OCI-LY7 (cell line): Measurements from ENCODE around the gene GMDS. TPM values are rescaled to one million over a fixed set of nuclear protein-coding genes. Genes with fewer than 3 reads are reported as not detected.

Source experiments
- BruUV-seq: library from RNA; stranded (reverse); fragments of 400-500 nt; replicated peaks from 2 replicates; lab custom pipeline; 2021; lab: Mats Ljungman, UMichigan
- CTCF ChIA-PET: fragments of 300-600 bp; sonication (Branson Sonifier 250); formaldehyde crosslinking; loops from one replicate; lab custom pipeline; 2022; ENCODE audit warnings: antibody characterized with exemption; ENCODE audit not compliant: unreplicated experiment; lab: Charles Lee
- POLR2A ChIA-PET: fragments of 300-600 bp; sonication (Branson Sonifier 250); formaldehyde crosslinking; loops from one replicate; lab custom pipeline; 2022; ENCODE audit warnings: antibody characterized with exemption; lab: Charles Lee
- DNase-seq: peaks from one replicate; pipeline ENCODE4 v3.0.0-alpha.2; 2015; ENCODE audit warnings: low spot score
- H2AFZ ChIP-seq: fragments of 200-600 bp; sonication (generic), shearing (Covaris generic); 2 replicates; pipeline ENCODE4 v1.6.1; 2014; ENCODE audit warnings: mild to moderate bottlenecking, antibody characterized with exemption, low read length, moderate library complexity
- H3K27ac ChIP-seq: fragments of 200-600 bp; sonication (generic); 2 replicates; pipeline ENCODE4 v1.5.1; 2014; ENCODE audit warnings: mixed run types, low read depth, mild to moderate bottlenecking, moderate library complexity, low read length, inconsistent platforms; ENCODE audit not compliant: poor library complexity, severe bottlenecking
- H3K36me3 ChIP-seq: fragments of 200-600 bp; sonication (generic); 2 replicates; pipeline ENCODE4 v1.6.1; 2014; ENCODE audit warnings: mild to moderate bottlenecking, antibody characterized with exemption, low read length, moderate library complexity, mixed read lengths; ENCODE audit not compliant: insufficient read depth
- H3K4me1 ChIP-seq: fragments of 200-600 bp; sonication (generic); 2 replicates; pipeline ENCODE4 v1.5.1; 2014; ENCODE audit warnings: mild to moderate bottlenecking, low read length; ENCODE audit not compliant: insufficient read depth, poor library complexity, severe bottlenecking
- H3K4me2 ChIP-seq: fragments of 200-600 bp; sonication (generic); 2 replicates; pipeline ENCODE4 v1.6.1; 2014; ENCODE audit warnings: mild to moderate bottlenecking, low read length
- H3K4me3 ChIP-seq: fragments of 200-600 bp; sonication (generic); 2 replicates; pipeline ENCODE4 v1.5.1; 2014; ENCODE audit warnings: mild to moderate bottlenecking, low read depth, low read length; ENCODE audit not compliant: poor library complexity, severe bottlenecking
- H3K79me2 ChIP-seq: fragments of 200-600 bp; sonication (generic); 2 replicates; pipeline ENCODE4 v1.6.1; 2016; ENCODE audit warnings: low read depth, mild to moderate bottlenecking, low read length, moderate library complexity, mixed read lengths; ENCODE audit not compliant: insufficient read depth
- H3K9me2 ChIP-seq: fragments of 200-600 bp; sonication (generic); 2 replicates; pipeline ENCODE4 v1.6.1; 2016; ENCODE audit warnings: mild to moderate bottlenecking, low read length, mixed read lengths; ENCODE audit not compliant: insufficient read depth
- H3K9me3 ChIP-seq: fragments of 200-600 bp; sonication (generic); 2 replicates; pipeline ENCODE4 v1.6.1; 2014; ENCODE audit warnings: mild to moderate bottlenecking, mixed run types, low read length, mixed read lengths
- H4K20me1 ChIP-seq: fragments of 200-600 bp; sonication (generic); 2 replicates; pipeline ENCODE4 v1.6.1; 2014; ENCODE audit warnings: mild to moderate bottlenecking, antibody characterized with exemption, low read length, moderate library complexity, mixed read lengths; ENCODE audit not compliant: insufficient read depth
- EZH2phosphoT487 ChIP-seq: fragments of 200-600 bp; sonication (generic); IDR thresholded peaks from 2 replicates; pipeline ENCODE4 v1.6.1; 2018; ENCODE audit warnings: low read depth, borderline replicate concordance, mild to moderate bottlenecking, mixed run types, antibody characterized with exemption, low read length, moderate library complexity, mixed read lengths
- intact Hi-C: fragments of 100-400 bp; cut with micrococcal nuclease; formaldehyde crosslinking; loops from one replicate; pipeline ENCODE4 v1.10.0; 2022; ENCODE audit not compliant: unreplicated experiment
- total RNA-seq, 2 experiments: library from RNA; depleted of rRNA in 1 of 2; stranded (reverse); fragments of >200 nt in 1 of 2; shearing (Covaris generic) in 1 of 2; gene quantifications; 2 replicates each; pipeline ENCODE4 v1.2.3, GENCODE V29; 2014 to 2022
- TF ChIP-seq, protein P1 (sequence below): fragments of 200-600 bp; sonication (generic); conservative IDR thresholded peaks from 2 replicates; pipeline ENCODE4 v1.5.1; 2014; ENCODE audit warnings: mild to moderate bottlenecking, antibody characterized with exemption, low read length, moderate library complexity, mixed read lengths

Gene GMDS
- total RNA-seq, 2 experiments from 2014 or later: 9.9 to 26.8 TPM

DNA sequence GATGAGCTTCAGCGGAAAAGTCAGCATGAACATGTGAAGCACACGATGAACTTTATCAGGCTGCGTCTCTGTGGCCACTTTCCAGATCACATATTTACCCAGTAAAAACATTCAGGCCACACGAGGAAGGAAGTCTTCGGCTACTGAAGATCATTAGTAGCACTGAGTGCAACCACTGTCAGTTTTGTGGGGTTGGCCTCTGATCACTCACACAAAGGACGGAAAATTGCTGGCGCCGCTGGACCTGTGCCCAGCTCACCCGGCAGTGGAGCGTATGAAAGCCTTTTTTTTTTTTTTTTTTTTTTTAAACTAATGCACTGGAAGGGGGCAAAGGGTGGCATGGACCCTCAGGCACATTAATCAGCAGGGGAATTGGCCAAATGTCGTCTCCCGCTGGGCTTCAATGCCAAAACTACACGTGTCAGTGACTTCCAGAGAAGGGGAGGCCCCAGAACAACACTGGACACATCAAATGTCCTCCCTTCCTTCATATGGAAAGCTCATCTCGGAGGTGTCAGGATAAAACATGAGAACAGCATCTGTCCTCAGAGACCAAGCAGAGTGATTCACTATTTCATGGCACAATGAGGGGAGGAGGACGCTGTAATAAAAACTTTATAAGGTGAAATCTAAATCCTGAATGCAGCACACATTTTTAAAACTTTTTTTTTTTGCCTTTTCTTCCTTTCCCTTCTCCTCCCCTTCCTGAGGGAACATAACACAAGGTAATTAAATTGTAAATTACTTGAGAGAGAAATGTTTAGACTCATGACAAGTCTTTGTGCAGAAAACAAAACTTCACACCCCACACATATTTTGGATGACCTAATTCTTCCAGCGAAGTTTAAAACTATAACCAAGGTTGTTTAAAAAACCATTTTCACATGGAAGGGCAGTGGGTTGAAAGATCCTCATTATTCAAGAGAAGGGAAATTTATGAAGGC, 412.3 kb downstream of the GMDS start:
- ChIA-PET CTCF (no interaction called here), POLR2A (interaction anchor here (0.6 to 0.7 kb wide), 2 partner anchors 11 to 250 kb away, joined by 3 to 7 read pairs; no protein-coding TSS in a partner anchor)
- no TSS peak for BruUV-seq
- Histone ChIP-seq H3K4me1 (no peaks in the 10 kb centered on the region), H3K79me2 (no peaks in the 10 kb centered on the region), H3K4me3 (no peak overlapping the region), H3K27ac (no peak overlapping the region), H3K36me3 (no peaks in the 10 kb centered on the region), H2AFZ (no peak overlapping the region), H4K20me1 (no peaks in the 10 kb centered on the region), H3K9me2 (no peaks in the 10 kb centered on the region), H3K4me2 (no peak overlapping the region), H3K9me3 (no peaks in the 10 kb centered on the region)
- no peak for DNase-seq
- no peak for TF ChIP-seq EZH2phosphoT487
- TF ChIP-seq, protein P1, sequence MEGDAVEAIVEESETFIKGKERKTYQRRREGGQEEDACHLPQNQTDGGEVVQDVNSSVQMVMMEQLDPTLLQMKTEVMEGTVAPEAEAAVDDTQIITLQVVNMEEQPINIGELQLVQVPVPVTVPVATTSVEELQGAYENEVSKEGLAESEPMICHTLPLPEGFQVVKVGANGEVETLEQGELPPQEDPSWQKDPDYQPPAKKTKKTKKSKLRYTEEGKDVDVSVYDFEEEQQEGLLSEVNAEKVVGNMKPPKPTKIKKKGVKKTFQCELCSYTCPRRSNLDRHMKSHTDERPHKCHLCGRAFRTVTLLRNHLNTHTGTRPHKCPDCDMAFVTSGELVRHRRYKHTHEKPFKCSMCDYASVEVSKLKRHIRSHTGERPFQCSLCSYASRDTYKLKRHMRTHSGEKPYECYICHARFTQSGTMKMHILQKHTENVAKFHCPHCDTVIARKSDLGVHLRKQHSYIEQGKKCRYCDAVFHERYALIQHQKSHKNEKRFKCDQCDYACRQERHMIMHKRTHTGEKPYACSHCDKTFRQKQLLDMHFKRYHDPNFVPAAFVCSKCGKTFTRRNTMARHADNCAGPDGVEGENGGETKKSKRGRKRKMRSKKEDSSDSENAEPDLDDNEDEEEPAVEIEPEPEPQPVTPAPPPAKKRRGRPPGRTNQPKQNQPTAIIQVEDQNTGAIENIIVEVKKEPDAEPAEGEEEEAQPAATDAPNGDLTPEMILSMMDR: no peak
- intact Hi-C loops: no loop called here

DNA sequence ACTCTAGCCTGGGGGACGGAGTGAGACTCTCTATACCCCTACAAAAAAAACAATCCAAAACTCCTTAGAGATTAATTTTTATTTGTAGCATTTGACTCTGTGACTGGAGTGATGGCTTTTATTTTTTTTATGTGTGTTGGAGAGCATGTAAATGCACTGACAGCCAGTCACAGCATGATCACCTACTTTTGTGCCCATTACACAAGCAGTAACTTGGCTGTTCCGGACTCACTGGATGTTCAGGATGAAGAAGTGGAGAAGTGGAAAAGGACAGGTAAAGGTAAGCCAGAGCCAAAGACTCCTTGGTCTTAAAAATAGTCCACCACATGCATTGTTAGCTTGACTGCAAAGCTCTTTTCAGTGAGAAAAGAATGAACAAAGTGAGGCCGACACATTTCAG, 413.0 kb downstream of the GMDS start:
- intact Hi-C loops: no loop called here
- CTCF ChIA-PET: no interaction called here

More for the DNA sequence above, 413.0 kb downstream of the GMDS start:
- no peak for TF ChIP-seq EZH2phosphoT487
- TF ChIP-seq, protein P1: no peak
- H2AFZ ChIP-seq: no peak overlapping the region
- no peaks in the 10 kb centered on the region for H3K36me3 ChIP-seq
- POLR2A ChIA-PET: interaction anchor here (0.6 kb wide), 1 partner anchor 251 kb away, joined by 3 read pairs; no protein-coding TSS in a partner anchor
- H3K9me2 ChIP-seq: no peaks in the 10 kb centered on the region
- no peaks in the 10 kb centered on the region for H3K79me2 ChIP-seq
- H3K27ac ChIP-seq: no peak overlapping the region
- no peaks in the 10 kb centered on the region for H3K9me3 ChIP-seq
- no peaks in the 10 kb centered on the region for H3K4me1 ChIP-seq
- no peak overlapping the region for H3K4me3 ChIP-seq
- BruUV-seq: no TSS peak
- H3K4me2 ChIP-seq: no peak overlapping the region
- no peaks in the 10 kb centered on the region for H4K20me1 ChIP-seq
- DNase-seq: no peak
